Hepatocyte (in vitro differentiated cells): ENCODE measurements around the gene HTATSF1. TPM values are rescaled to one million over a fixed set of nuclear protein-coding genes. Genes with fewer than 3 reads are reported as not detected.

Experiments used
- DNase-seq: peaks from one replicate; pipeline ENCODE4 v3.0.0-alpha.2; 2016; ENCODE audit warnings: low spot score
- H2AFZ ChIP-seq: fragments of 200-600 bp; sonication (generic); 2 replicates; pipeline ENCODE4 v1.6.0; 2016; ENCODE audit warnings: antibody characterized with exemption, mild to moderate bottlenecking
- H3K27ac ChIP-seq: fragments of 200-600 bp; sonication (generic); 2 replicates; pipeline ENCODE4 v1.5.1; 2016; ENCODE audit warnings: mild to moderate bottlenecking
- H3K27me3 ChIP-seq: fragments of 200-600 bp; sonication (generic); 2 replicates; pipeline ENCODE4 v1.6.1; 2016
- H3K36me3 ChIP-seq: fragments of 200-600 bp; sonication (generic); replicated peaks from 2 replicates; pipeline ENCODE4 v1.5.1; 2016; ENCODE audit warnings: low read depth; ENCODE audit not compliant: insufficient read depth
- H3K4me1 ChIP-seq: fragments of 200-600 bp; sonication (generic); 2 replicates; pipeline ENCODE4 v1.5.1; 2016; ENCODE audit warnings: mild to moderate bottlenecking, moderate library complexity; ENCODE audit not compliant: insufficient read depth
- H3K4me2 ChIP-seq: fragments of 200-600 bp; sonication (generic); 2 replicates; pipeline ENCODE4 v1.6.0; 2016
- H3K4me3 ChIP-seq: fragments of 200-600 bp; sonication (generic); 2 replicates; pipeline ENCODE4 v1.5.1; 2016; ENCODE audit warnings: mild to moderate bottlenecking
- H3K79me2 ChIP-seq: fragments of 200-600 bp; sonication (generic); 2 replicates; pipeline ENCODE4 v1.6.0; 2017; ENCODE audit warnings: mild to moderate bottlenecking
- H3K9me2 ChIP-seq: fragments of 200-600 bp; sonication (generic); replicated peaks from 2 replicates; pipeline ENCODE4 v1.6.0; 2017; ENCODE audit warnings: mild to moderate bottlenecking; ENCODE audit not compliant: insufficient read depth
- H3K9me3 ChIP-seq: fragments of 200-600 bp; sonication (generic); 2 replicates; pipeline ENCODE4 v1.5.1; 2016; ENCODE audit warnings: low read depth, mild to moderate bottlenecking
- H4K20me1 ChIP-seq: fragments of 200-600 bp; sonication (generic); 2 replicates; pipeline ENCODE4 v1.6.0; 2016; ENCODE audit warnings: mild to moderate bottlenecking; ENCODE audit not compliant: insufficient read depth, poor library complexity, severe bottlenecking
- EZH2 ChIP-seq: fragments of 200-600 bp; sonication (generic); IDR thresholded peaks from 2 replicates; pipeline ENCODE4 v1.6.1; 2016; ENCODE audit warnings: antibody characterized with exemption, mild to moderate bottlenecking, borderline replicate concordance
- EZH2phosphoT487 ChIP-seq: fragments of 200-600 bp; sonication (generic); IDR thresholded peaks from one replicate; pipeline ENCODE4 v1.6.1; 2018; ENCODE audit warnings: antibody characterized with exemption, mild to moderate bottlenecking, low read depth, moderate library complexity; ENCODE audit not compliant: unreplicated experiment, severe bottlenecking
- WGBS: methylation state at CpG from one replicate; pipeline ENCODE4 v1.1.6; 2016; ENCODE audit warnings: low lambda C conversion rate; ENCODE audit errors: missing lambda C conversion rate; 5-methylcytosine and 5-hydroxymethylcytosine counted together
- polyA plus RNA-seq: library from polyadenylated mRNA; unstranded; fragments of >200 nt; fragmentation: Nextera tagmentation; extraction: Ambion mirVana; gene quantifications from 2 replicates; pipeline ENCODE4 v1.2.1, GENCODE V29; 2016
- total RNA-seq: library from RNA; depleted of rRNA; stranded (reverse); fragments of >200 nt; gene quantifications from 2 replicates; pipeline ENCODE4 v1.2.3, GENCODE V29; 2014
- TF ChIP-seq, protein P1 (sequence below): fragments of 200-600 bp; sonication (generic); IDR thresholded peaks from 2 replicates; pipeline ENCODE4 v1.5.1; 2016; ENCODE audit warnings: antibody characterized with exemption, mild to moderate bottlenecking; ENCODE audit not compliant: poor library complexity

The HTATSF1 gene
- total and polyA plus RNA-seq, 2 experiments from 2014 or later: 36.6 to 55.3 TPM

DNA sequence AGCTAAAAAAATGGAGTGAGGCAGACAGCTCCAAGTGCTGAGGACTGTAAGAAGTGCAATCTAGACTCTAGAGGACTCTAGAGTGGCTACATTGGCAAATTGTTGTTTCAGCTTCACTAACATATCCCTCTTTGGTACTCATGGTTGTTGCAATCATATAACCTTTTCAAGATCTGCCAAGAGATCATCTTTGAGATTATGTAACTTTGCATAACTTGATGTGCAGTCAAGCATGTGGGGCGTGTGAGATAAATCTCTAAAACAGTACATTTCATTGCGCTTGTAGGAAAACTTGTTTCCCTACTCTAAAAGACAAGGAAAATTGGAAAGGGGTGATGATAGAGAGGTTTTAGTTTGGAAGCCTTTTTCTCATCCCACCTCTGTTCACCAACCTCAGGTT lies 20.9 kb upstream of the HTATSF1 start:
- Histone ChIP-seq H4K20me1 (no peaks in the 10 kb centered on the region), H3K4me1 (no peaks in the 10 kb centered on the region), H3K4me3 (no peak overlapping the region), H3K9me2 (no peaks in the 10 kb centered on the region), H3K36me3 (no peaks in the 10 kb centered on the region), H2AFZ (no peak overlapping the region), H3K79me2 (no peaks in the 10 kb centered on the region), H3K27me3 (no peaks in the 10 kb centered on the region), H3K9me3 (no peaks in the 10 kb centered on the region), H3K27ac (no peak overlapping the region), H3K4me2 (no peak overlapping the region)
- DNase-seq: no peak
- WGBS: 91% methylated on average over 2 of the region's 2 CpGs
- TF ChIP-seq, protein P1, sequence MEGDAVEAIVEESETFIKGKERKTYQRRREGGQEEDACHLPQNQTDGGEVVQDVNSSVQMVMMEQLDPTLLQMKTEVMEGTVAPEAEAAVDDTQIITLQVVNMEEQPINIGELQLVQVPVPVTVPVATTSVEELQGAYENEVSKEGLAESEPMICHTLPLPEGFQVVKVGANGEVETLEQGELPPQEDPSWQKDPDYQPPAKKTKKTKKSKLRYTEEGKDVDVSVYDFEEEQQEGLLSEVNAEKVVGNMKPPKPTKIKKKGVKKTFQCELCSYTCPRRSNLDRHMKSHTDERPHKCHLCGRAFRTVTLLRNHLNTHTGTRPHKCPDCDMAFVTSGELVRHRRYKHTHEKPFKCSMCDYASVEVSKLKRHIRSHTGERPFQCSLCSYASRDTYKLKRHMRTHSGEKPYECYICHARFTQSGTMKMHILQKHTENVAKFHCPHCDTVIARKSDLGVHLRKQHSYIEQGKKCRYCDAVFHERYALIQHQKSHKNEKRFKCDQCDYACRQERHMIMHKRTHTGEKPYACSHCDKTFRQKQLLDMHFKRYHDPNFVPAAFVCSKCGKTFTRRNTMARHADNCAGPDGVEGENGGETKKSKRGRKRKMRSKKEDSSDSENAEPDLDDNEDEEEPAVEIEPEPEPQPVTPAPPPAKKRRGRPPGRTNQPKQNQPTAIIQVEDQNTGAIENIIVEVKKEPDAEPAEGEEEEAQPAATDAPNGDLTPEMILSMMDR: no peak
- no peak for TF ChIP-seq EZH2
- no peak for TF ChIP-seq EZH2phosphoT487

DNA sequence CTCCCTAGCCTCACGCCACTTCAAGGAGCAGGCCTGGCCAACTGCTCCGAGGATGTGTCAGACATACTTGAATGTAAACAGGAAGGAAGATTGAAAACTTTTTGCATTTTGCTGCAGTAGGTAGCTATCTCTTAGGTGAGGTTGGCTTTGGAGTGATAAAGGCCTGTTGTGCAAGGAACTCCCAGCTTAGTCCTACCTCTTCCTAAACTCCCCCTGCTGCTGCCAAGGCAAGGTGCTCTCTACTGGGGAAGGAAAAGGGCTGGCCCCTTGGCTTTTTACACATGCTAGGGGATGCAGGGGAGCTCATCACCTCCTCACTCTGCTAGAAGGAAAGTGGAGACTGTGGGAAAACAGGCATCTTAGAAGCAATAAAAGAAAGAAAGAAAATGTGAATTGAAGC lies 20.4 kb upstream of the HTATSF1 start:
- WGBS: 74% methylated on average over 2 of the region's 2 CpGs
- H3K4me3 ChIP-seq: no peak overlapping the region
- no peaks in the 10 kb centered on the region for H3K9me2 ChIP-seq
- DNase-seq: no peak
- H2AFZ ChIP-seq: no peak overlapping the region
- no peaks in the 10 kb centered on the region for H3K79me2 ChIP-seq
- no peak overlapping the region for H3K4me2 ChIP-seq
- H3K36me3 ChIP-seq: no peaks in the 10 kb centered on the region
- H3K9me3 ChIP-seq: no peaks in the 10 kb centered on the region
- no peaks in the 10 kb centered on the region for H4K20me1 ChIP-seq
- H3K27ac ChIP-seq: no peak overlapping the region
- H3K4me1 ChIP-seq: no peaks in the 10 kb centered on the region
- no peak for TF ChIP-seq EZH2phosphoT487
- TF ChIP-seq EZH2: no peak
- TF ChIP-seq, protein P1: no peak
- no peaks in the 10 kb centered on the region for H3K27me3 ChIP-seq

DNA sequence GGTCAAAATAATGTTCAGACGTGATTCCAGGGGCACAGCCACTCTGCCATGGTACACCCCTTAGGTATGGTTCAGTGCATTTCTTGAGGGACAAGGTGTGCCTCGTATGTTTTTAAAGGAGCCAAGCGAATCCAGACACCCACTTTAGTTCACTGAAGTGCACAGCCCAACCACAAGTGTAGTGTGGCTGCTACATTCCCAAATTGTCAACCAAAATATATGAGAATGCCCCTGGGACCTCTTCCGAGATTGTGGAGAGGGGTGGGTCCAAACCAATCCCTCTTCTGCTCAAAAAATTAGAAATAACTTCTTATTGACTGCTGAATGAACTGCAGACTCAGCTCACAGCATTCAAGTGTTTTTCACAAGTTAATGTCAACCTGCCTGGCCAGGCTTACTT lies 17.0 kb upstream of the HTATSF1 start:
- Histone ChIP-seq H3K36me3 (no peaks in the 10 kb centered on the region), H3K27me3 (no peaks in the 10 kb centered on the region), H3K9me2 (no peaks in the 10 kb centered on the region), H3K9me3 (no peaks in the 10 kb centered on the region), H3K4me1 (no peaks in the 10 kb centered on the region), H3K27ac (no peak overlapping the region), H3K4me2 (no peak overlapping the region), H3K4me3 (no peak overlapping the region), H2AFZ (no peak overlapping the region), H3K79me2 (no peaks in the 10 kb centered on the region), H4K20me1 (no peaks in the 10 kb centered on the region)
- TF ChIP-seq, protein P1: no peak
- TF ChIP-seq EZH2 (no peak), EZH2phosphoT487 (no peak)
- no peak for DNase-seq
- 48% methylated on average over 4 of the region's 4 CpGs for WGBS

DNA sequence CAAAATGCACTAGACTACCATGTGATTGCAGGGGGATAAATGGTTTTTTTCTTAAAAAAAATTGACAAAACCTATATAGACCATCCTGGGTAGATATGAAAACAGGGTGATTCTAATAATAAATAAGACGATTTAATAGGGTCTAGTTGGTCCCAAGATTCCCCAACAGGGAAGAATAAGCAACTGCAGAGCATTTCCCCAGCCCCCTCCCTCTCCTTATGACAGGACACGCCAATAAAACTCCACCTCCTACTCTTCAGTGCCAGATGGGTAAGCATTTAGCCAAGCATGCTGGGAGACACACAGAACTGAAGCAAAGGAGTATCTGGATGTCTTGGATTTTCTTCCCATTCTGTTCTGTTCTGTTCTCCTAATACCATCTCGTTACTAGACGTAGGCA lies 9.7 kb upstream of the HTATSF1 start, which contains the start of gene BRS3:
Gene BRS3, plus strand, starts transcription at position 301 of the 400 bp plus-strand sequence. CDS start 168 bp downstream, outside the sequence.
- TF ChIP-seq, protein P1: no peak
- no peak for TF ChIP-seq EZH2
- no peak for TF ChIP-seq EZH2phosphoT487
- no peaks in the 10 kb centered on the region for H3K79me2 ChIP-seq
- no peak within 1 kb of the TSS for H2AFZ ChIP-seq
- no peaks in the 10 kb centered on the region for H3K36me3 ChIP-seq
- H3K4me2 ChIP-seq: no peak within 1 kb of the TSS
- no peaks in the 10 kb centered on the region for H3K9me2 ChIP-seq
- WGBS: 62% methylated on average over 4 of the region's 4 CpGs
- peaks cover 12% of the 10 kb centered on the region for H3K27me3 ChIP-seq
- H3K4me1 ChIP-seq: no peaks in the 10 kb centered on the region
- H3K4me3 ChIP-seq: no peak within 1 kb of the TSS
- H4K20me1 ChIP-seq: no peaks in the 10 kb centered on the region
- H3K9me3 ChIP-seq: no peaks in the 10 kb centered on the region
- no peak within 1 kb of the TSS for H3K27ac ChIP-seq
- DNase-seq: no peak
